ENCODE results near the gene NR6A1.

DNA sequence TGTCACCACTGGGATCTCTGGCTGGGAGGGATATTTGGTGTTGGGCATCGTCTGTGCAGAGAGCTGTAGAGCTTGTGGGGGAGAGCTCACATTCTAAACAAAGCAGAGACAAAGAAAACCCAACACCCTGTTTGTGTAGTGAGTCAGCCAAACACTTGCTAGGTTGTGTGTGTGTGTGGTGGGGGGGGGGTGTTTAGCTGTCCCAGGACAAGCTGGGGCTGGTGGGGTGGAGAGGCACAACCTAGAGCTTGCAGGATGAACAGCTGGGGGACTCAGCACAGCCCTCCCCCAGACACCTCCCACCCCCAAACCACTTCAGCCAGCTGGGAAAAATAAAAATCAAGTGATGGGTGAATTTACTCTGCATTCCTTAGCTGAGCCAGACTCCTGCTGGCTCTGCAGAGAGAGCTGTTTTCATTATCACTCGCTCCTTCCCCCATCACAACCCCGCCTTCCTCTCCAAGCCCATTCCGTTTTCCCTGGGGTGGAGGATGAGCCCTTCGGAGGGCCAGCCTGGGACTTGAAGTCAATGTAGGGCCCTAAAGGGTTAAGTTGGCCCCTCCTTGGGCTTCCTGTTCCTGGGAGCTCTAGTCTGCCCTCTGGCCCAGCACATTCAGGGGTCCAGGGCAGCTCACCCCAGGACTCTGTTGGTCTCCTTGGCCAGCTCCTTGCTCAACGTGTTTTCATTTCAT is 8.4 kb upstream of the NR6A1 start:
- no peak for TF ChIP-seq EZH2 (IDR thresholded peaks at IDR 0.05; ENCODE audit: insufficient read depth, poor library complexity, severe bottlenecking)
- TF ChIP-seq EZH2phosphoT487 (IDR thresholded peaks at IDR 0.05; ENCODE audit: insufficient read depth, low read depth): no peak
